HepG2 (cell line): ENCODE data around the gene JMY.

Experiments used
- JUND ChIP-seq: sonication (generic); formaldehyde crosslinking; IDR thresholded peaks from 2 replicates; pipeline ENCODE4 v1.8.0; 2022; ENCODE audit warnings: mild to moderate bottlenecking, missing genetic modification reagents
- KAT2B ChIP-seq: fragments of 150-350 bp; IDR thresholded peaks from 2 replicates; pipeline ENCODE4 v1.6.1; 2014; ENCODE audit warnings: low read depth, low read length, borderline replicate concordance
- POLR2AphosphoS5 ChIP-seq: IDR thresholded peaks from 2 replicates; pipeline ENCODE4 v1.6.1; 2012; ENCODE audit warnings: low read depth, low read length
- SIN3A ChIP-seq: IDR thresholded peaks from 2 replicates; pipeline ENCODE4 v1.6.1; 2011; ENCODE audit warnings: low read depth, mild to moderate bottlenecking, control low read depth, low read length, borderline replicate concordance
- ZNF768 ChIP-seq: sonication (generic); formaldehyde crosslinking; IDR thresholded peaks from 2 replicates; pipeline ENCODE4 v1.4.0; 2020; ENCODE audit warnings: missing genetic modification reagents

DNA sequence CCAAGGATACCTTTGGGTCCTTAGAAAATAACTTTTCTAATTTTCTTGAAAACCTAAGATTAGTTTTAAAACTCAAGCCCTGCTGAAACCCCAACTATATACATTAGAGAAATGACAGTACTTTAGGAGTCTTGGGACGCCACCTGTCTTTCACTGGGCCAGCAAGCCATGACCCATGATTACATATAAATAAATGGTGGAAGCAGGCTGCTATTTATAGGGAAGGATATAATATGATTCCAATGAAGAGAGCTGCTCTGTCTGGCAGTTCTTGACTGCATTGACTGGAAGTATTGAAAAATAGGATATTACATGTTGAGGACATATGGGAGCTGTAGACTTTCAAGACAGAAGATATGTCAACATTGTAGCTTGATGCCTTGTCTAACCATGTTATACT, 7.3 kb downstream of the JMY start:
- TF ChIP-seq ZNF768 (CRISPR knock-in tag) (no peak), JUND (CRISPR knock-in tag) (no peak), KAT2B (no peak), SIN3A (no peak), POLR2AphosphoS5 (no peak)
